Stimulated activated CD8-positive, alpha-beta memory T cell treated with anti-CD3 and anti-CD28 coated beads, Interleukin-4, amount 100 ng/mL, for 24 hours (primary cell): ENCODE data around the gene CCDC178.
"Not testable (repeated sequence)": the region's sequence is repeated elsewhere in the genome, so short reads cannot be mapped to it uniquely, and the experiment has no call there.

Source experiments
- DNase-seq: peaks from one replicate; pipeline ENCODE4 v3.0.0-alpha.2; 2020; ENCODE audit warnings: low read depth

CCDC178 gene

GRCh38 chr18:33440060-33441043, at the start of gene CCDC178:
Gene CCDC178 (minus strand): TSS chr18:33440721. CDS start chr18:33412088, 28,633 bp downstream.
- no peak for DNase-seq

DNA sequence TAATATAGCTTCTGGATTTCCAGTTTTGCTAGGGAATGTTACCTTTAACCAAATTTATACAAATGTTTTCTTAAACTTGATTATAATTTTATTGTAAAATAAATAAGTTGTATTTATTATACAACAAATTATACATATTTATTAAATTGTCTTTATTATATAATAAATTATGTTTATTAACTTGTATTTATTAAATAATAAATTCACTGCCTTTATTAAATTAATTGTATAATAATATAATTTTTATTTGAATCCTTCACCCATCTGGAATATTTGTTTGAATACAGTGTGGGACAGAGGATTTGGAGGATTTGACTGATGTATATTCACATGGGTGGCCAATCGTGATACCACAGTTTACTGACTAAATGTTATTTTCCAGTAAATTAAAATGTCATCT, 43.4 kb upstream of the CCDC178 start:
- DNase-seq, result no peak

- no peak for DNase-seq
Measured at GRCh38 chr18:33472509-33472908, 32.0 kb upstream of the CCDC178 start.

- DNase-seq, result no peak
Measured at GRCh38 chr18:33470216-33470615, 29.7 kb upstream of the CCDC178 start.

GRCh38 chr18:33469699-33470098, 29.2 kb upstream of the CCDC178 start:
- DNase-seq, result no peak

GRCh38 chr18:33467531-33467930, 27.0 kb upstream of the CCDC178 start:
- DNase-seq, result no peak

GRCh38 chr18:33466822-33467221, 26.3 kb upstream of the CCDC178 start:
- no peak for DNase-seq

- no peak for DNase-seq
Measured at GRCh38 chr18:33460681-33461080, 20.2 kb upstream of the CCDC178 start.

DNA sequence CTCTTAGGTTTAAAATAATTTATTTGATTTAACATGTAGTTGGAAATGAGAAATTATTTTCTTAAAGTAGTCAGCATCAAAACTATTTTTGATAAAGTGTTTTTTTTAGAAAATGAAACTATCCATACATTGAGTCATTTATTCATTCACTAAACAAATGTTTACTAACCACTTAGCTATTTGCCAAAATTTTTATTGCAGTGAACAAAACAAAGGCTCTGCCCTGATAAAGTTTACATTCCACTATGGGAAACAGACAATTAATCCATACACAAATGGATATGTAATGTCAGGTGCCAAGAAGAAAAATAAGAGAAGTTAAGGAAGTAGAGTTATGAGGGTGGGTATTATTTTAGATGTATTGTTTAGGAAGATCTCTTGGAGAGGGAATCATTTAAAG, 19.1 kb upstream of the CCDC178 start:
- DNase-seq, result no peak

- DNase-seq, result no peak
Measured at GRCh38 chr18:33446604-33447003, 6.1 kb upstream of the CCDC178 start.

DNA sequence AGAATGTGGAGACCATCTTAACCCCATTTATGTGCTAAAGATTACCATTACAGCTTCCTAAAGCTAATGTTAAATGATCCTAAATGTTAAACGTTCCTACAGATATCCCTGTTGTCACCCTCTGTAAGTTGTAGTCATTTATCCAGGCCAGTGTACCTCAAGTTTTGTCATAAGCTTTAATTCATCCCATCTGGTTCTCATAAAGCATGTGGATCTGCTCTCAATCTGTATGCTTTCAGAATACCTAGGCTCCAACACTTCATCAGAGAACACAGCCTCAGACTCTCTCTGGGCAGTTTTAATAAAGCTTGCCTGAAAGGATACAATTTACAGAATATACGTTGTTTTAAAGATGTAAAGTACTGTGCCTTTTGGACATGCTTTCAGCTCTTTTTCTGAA, 4.2 kb upstream of the CCDC178 start:
- no peak for DNase-seq

DNA sequence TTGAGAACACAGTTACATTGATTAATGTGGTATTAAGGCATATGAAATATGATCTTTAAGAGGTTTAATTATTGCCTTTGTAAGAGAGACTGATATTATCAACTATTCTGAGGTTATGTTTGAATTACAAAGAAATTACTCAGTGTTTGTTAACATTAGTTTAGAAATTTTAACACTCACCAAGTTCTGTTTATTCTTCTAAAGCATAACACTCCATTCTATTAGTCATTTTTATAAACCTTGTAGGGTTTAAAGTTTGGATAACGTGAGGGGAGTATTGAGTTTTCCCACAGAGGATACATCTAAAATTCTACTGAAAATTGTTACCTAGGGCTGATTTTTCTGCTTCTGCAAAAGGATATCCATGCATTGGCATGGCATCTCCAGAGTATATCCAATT, 7.7 kb downstream of the CCDC178 start:
- DNase-seq, result no peak

DNA sequence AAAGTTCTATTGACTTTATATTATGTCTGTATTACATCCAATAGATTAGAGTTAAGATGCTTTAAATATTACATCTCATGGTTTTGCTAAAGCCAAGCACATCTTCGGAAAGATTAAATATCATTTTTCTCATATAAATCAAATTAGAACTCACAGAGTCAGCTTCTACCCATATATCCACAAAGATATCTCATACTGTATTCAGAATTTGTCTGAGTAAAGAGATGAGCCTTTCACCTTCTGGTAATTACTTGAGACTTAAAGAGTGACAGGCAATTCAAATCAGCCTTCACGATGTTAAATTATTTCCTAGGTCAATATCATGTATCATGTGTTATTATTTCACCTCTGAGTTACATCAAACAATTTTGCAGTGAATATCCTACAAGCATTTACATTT, 13.0 kb downstream of the CCDC178 start:
- no peak for DNase-seq

- DNase-seq, result no peak
Measured at GRCh38 chr18:33424266-33424946, 16.1 kb downstream of the CCDC178 start.

DNA sequence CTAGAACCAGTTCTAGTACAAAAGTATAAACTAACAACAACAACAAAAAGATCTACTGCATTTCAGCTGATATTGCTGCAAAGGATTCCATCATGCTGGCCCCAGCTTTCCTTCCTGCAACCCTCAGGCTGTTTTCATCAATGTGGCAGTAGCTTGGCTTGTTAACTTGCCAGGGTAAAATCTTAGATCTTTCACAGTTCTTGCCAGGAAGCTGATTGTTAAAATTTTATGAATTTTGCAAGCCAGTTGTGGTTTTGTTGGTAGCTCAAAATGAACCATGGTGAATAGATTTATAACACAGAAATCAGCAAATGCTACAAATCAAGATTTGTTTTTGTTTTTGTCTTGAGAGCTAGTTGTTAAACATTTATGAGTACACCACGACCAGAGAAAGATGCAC, 19.3 kb downstream of the CCDC178 start:
- no peak for DNase-seq

- no peak for DNase-seq
Measured at GRCh38 chr18:33404244-33404873, 36.2 kb downstream of the CCDC178 start.

DNA sequence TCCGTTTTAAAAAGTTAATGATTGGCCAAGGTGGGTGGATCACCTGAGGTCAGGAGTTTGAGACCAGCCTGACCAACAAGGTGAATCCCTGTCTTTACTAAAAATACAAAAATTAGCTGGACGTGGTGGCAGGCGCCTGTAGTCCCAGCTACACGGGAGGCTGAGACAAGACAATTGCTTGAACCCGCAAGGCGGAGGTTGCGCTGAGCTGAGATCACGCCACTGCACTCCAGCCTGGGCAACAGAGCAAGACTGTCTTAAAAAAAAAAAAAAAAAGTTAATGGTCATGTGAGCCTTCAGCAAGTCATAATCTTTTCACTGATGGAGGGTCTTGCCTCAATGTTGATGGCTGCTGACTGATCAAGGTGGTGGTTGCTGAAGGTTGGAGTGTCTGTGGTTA, 41.6 kb downstream of the CCDC178 start:
- DNase-seq, result not testable (repeated sequence)

DNA sequence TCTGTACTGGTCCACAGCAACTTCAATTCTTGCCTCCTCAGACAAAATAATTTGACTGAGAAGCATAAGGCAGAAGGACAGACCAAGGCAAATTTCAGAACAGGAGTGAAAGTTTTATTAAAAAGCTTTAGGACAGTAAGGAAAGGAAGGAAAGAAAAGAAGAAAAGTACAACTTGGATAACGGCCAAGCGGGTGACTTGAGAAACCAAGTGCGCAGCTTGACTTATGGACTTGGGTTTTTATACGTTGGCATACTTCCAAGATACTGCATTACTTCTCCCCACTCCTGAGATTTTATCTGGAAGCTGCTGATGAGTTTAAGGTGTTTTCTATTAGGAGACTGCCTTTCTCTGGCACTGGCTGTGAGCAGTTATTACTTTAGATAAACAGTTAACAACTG, 64.7 kb downstream of the CCDC178 start:
- DNase-seq, result no peak

GRCh38 chr18:33372442-33372841, 68.1 kb downstream of the CCDC178 start:
- no peak for DNase-seq

DNA sequence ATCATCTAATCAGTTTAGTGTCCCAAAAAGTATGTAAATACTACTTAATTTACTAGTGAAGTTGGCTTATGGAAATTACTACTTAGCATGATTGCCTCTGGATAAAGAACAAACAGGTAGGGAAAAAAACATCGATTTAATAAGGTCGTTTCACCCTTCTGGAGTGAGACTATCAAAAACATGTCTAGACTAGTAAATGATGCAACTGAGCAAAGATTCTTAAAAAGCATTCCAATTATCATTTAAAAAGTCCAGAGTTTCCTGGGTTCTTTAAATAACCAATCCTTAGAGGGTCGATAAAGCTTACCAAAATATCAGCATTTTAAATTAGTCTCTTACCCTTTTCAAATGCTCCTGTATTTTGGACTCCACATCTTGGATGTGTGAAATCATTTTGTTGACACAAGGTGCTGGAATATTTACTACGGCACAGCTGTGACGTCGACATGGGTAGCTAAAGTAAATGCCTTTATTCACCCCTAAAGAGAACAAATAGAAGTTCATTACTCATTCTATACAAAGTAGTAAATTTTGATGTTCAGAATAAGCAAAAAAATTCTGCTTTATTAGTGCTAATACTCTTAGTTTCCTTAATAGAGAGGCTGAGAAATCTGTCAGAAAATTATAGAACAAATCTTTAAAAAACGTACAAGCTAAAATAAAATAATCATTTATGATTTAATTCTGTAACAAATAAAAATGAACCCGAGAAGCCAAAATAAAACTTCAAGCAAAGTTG, 70.6 kb downstream of the CCDC178 start:
- DNase-seq, result no peak

DNA sequence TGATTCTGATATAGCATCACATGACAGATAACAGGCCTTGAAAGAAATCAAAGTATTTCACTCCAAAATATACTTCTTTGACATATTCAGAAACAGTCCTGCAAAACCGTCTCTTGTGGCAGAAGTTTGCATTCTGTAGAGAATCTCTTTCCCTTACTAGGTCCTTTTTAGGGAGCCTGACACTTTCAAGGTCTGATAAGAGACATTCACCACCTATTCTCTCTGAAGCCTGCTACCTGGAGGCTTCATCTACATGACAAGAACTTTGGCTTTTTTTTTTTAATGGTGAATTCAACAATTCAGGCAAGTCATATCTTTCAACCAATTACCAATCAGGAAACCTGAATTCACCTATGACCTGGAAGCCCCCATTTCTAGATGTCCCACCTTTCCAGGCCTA, 83.8 kb downstream of the CCDC178 start:
- DNase-seq, result no peak

- DNase-seq, result no peak
Measured at GRCh38 chr18:33355756-33356155, 84.8 kb downstream of the CCDC178 start.
